ENCODE measurements around the gene GLDC.

GLDC gene

GRCh38 chr9:6489099-6489498 lies 156.4 kb downstream of the GLDC start:
- DNase-seq: no peak

GRCh38 chr9:6488395-6488794 lies 157.1 kb downstream of the GLDC start:
- DNase-seq: no peak

- no peak for DNase-seq
These were observed 161.3 kb downstream of the GLDC start for GRCh38 chr9:6484210-6484609.

Data from Kasumi-1 (cell line).